SK-N-MC (cell line): ENCODE results near the gene TRMT11.

ENCODE experiments used
- EZH2 ChIP-seq: fragments of 200-600 bp; sonication (generic); IDR thresholded peaks from one replicate; pipeline ENCODE4 v1.6.1; 2017; ENCODE audit warnings: antibody characterized with exemption
- FOXP2 ChIP-seq: optimal IDR thresholded peaks from 2 replicates; pipeline ENCODE3; 2011; ENCODE audit warnings: mild to moderate bottlenecking, moderate library complexity; ENCODE audit not compliant: insufficient read depth; ENCODE audit errors: extremely low read length, control extremely low read depth
- POLR2AphosphoS5 ChIP-seq: IDR thresholded peaks from 2 replicates; pipeline ENCODE4 v1.6.1; 2012; ENCODE audit warnings: mild to moderate bottlenecking, low read depth, low read length, borderline replicate concordance

GRCh38 chr6:125957845-125958244 is 28.5 kb upstream of the TRMT11 start:
- TF ChIP-seq POLR2AphosphoS5, result no peak
- TF ChIP-seq EZH2, result no peak
- no peak for TF ChIP-seq FOXP2
